Measurements from ENCODE around the gene HTRA3. TPM values are rescaled to one million over a fixed set of nuclear protein-coding genes. Genes with fewer than 3 reads are reported as not detected.
A peak's percentile ranks its signal among the peaks of the same experiment; 100 is the strongest.

HTRA3 gene
- total and polyA plus RNA-seq, 2 of the 8 experiments (the other 6 are each of a cell fraction or from before 2014, with no cell fraction given) = 3.2 to 5.8 TPM

- TF ChIP-seq CHD7 (IDR thresholded peaks at IDR 0.05; ENCODE audit: insufficient replicate concordance, low read length) (no peak), HDAC2 (IDR thresholded peaks at IDR 0.05; ENCODE audit: borderline replicate concordance in 1 of 2, low read depth in 2 of 2, low read length in 2 of 2) (no peak), CHD1 (IDR thresholded peaks at IDR 0.05; ENCODE audit: low read depth, low read length) (no peak), TAF1 (IDR thresholded peaks at IDR 0.05; ENCODE audit: low read depth, low read length) (0 out of 2 replicates have a peak, but pooled peaks have one; percentile 29), EGR1 (IDR thresholded peaks at IDR 0.05; ENCODE audit: borderline replicate concordance, low read depth, low read length) (no peak), CBX8 (IDR thresholded peaks at IDR 0.05; ENCODE audit: borderline replicate concordance, low read depth, low read length) (no peak), CREB1 (IDR thresholded peaks at IDR 0.05) (no peak), BRCA1 (IDR thresholded peaks at IDR 0.05; ENCODE audit: low read depth, low read length) (no peak), TCF12 (IDR thresholded peaks at IDR 0.05; ENCODE audit: low read depth, low read length) (no peak), GTF2F1 (IDR thresholded peaks at IDR 0.05; ENCODE audit: borderline replicate concordance, low read depth, low read length) (no peak)
Measured at GRCh38 chr4:8269535-8270417, at the start of gene HTRA3 (continued).

Measured in H1 (cell line).